Activated CD4-positive, CD25-positive, alpha-beta regulatory T cell treated with anti-CD3 and anti-CD28 coated beads, Interleukin-2, amount 50 U/mL, for 72 hours (primary cell): Measurements from ENCODE around the gene KCNIP3.
A peak's percentile ranks its signal among the peaks of the same experiment; 100 is the strongest.
"Not testable (repeated sequence)": the region's sequence is repeated elsewhere in the genome, so short reads cannot be mapped to it uniquely, and the experiment has no call there.

Experiments used
- DNase-seq: peaks from one replicate; pipeline ENCODE4 v3.0.0; 2021

KCNIP3 gene

GRCh38 chr2:95387358-95387757, 90.2 kb downstream of the KCNIP3 start:
- DNase-seq, result peak; percentile 1

- DNase-seq, result peak; percentile 23
These were observed 91.0 kb downstream of the KCNIP3 start for GRCh38 chr2:95388091-95388692.

- DNase-seq, result no peak
These were observed 91.7 kb downstream of the KCNIP3 start for GRCh38 chr2:95388856-95389244.

DNA sequence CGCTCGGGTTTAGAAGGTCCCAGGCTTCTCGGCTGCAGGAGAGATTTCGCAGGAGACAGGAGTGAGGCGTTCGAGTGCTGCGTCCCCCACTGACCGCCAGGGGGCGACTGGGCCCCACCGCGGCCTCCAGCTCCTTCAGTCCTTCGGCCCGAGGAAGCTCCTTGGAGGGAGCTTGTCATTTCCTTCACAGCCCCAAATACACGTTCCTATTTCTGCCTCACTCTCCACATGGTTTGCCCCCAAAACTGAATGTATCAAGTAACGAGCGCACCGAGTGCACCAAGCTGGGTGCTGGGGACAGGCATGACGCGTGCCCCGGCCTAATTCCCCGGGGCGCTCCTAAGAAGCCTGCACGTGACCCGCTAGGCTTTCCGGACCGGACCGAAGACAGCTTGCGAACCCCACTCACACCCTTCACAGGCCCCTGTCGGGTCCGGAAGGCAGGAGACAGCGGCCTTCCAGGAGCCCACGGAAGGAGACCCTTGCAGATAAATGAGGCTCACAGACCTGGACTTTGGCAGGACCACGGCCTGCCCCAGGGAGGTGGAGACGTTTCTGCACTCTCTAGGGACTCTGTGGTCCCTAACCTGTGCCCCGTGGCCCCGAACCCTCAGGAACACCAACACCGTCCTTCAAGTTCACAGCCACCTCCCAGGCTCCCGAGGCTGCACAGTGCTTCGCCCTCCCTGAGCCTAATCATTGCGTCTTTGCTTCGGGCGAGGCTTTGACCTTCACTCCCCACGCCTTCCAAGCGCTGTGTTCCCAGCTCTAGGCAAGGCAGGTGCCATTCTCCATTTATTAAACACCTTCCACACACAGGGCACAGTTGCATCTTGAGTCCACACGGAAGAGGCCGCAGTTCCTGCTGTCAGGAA, 92.3 kb downstream of the KCNIP3 start:
- peak; percentile 52 for DNase-seq

DNA sequence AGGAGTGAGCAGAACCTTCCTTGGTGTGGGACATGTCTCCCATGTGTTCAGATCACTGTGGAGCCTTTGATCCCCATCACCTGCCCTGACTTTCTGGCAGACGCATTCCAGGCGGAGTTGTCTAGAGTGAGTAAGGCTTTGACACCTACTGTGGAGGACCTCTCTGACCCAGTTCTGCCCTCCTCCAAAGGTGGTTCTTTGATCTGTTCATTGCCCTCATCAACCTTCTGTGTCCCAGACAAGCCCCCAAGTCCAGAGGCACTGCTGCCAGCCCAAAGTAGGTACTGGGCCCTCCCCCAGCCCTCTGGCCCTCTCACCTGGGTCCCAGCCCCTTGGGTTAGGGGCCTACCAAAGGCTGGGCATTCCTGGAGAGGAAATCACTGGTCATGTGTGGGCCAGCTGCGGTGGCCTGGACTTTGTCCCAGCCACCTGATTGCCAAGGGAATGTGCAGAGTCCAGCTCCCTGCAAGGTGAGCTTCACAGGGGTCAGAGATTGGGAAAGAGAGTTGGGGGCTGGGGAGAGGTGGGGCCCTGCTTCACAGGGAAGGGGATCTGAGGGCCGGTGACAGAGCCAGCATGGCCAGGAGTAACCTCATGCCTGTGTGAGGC, 93.2 kb downstream of the KCNIP3 start:
- DNase-seq, result peak; percentile 14

DNA sequence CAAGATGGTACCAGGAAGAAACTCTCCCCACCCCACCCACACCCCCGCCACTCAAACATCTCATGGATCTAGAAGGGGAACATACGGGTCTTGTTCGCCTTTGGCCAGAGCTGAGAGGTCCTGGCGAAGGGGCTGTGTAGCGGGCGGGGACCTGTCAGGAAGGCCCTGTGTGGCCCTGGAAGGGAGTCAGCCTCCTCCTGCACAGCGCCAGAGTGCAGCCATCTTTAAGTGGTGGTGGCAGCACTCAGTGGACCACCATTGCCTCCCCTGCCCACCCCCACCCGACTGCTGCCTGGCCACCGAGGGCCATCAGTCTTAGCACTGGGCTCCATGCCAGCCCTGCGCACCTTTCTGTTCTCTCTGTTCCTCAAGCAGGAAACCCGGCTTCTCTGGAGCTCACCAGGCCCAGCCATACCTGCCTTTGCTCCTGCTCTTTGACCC, 93.8 kb downstream of the KCNIP3 start:
- no peak for DNase-seq

GRCh38 chr2:95391641-95392310, 94.6 kb downstream of the KCNIP3 start:
- DNase-seq, result no peak

GRCh38 chr2:95392320-95392719, 95.2 kb downstream of the KCNIP3 start:
- DNase-seq, result no peak

DNA sequence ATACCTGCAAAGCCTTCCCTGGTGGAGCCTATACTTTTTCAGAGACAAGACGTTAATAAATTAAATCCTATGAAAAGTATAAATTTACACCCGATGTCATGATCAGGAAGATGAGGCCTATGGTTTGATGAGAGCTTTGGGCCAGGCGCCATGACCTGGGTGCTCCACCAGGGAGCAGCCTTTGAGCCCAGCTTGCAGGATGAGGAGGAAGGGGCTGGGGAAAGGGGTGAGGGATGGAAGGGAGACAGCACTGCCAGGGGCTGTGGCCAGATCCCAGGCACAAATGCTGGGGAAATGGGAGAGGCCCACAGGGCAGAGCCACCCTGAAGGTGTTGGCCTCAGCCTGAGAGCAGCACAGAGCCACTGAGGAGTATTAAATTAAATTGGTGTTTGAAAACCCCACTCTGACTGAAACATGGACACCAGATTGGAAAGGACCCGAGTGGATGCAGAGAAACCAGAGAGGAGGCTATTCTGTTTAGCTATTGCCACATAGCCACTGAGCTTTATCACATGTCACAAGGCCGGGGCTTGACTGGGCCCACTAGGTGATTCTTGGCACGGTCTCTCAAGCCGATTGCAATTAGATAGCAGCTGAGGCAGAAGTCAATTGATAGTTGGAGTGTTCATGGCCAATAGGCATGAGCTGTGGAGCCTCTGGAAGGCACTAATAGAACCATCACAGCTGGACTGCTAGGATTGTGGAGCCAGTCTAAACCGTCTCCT, 95.7 kb downstream of the KCNIP3 start:
- no peak for DNase-seq

DNA sequence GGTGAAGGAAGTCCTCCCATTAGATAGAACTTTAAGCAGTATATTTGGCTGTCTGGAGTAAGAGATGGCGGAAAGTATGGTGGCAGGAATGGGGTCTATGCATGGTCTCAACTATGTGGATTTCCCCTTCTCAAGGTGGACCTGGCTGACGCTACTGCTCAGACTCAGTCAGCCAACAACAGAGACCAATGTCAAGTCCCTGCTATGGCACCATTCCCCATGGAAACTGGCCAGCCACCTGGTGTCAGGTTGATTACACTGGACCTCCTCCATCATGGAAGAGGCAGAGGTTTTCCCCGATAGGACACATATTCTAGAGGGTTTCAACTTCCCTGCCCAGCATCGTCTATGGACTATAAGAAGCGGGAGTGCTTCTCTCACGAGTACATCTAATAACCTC, 96.8 kb downstream of the KCNIP3 start:
- no peak for DNase-seq

GRCh38 chr2:95399061-95399460, 101.9 kb downstream of the KCNIP3 start:
- DNase-seq, result no peak

DNA sequence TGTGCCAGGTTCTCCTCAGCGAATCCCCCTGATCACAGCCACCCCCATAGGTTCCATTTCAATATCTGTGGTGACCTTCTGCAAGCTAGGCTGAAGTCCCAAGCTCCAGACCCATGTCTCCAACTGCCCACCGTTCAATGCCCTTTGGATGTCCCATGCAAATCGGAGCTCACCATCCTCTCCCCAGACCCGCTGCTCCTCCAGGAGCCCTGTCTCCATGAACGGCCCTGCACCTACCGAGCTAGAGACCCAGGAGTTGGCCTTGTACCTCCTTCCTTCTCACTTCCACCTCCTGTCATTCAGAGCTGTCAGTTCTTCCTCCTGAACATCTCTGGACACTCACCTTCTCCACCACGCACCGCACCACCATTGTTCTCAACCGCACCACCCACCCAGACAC, 104.3 kb downstream of the KCNIP3 start:
- DNase-seq, result no peak

DNA sequence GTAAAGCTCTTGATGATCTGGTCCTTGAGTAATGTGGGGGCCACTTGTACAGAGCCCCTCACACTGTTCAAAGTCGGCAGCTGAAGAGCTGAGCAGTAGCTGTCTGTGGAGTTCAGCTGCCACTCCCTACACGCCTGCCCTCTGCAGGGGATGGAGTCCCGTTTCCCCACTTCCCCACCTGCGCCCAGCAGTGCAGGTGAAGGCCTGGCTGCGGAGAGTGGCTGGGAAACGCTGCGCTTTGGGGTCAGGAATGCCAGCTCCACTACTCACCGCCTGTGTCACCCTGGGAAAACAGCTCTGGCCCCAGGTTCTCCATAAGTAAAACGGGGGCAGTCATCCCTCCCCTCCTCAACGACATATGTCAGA, 104.8 kb downstream of the KCNIP3 start:
- not testable (repeated sequence) for DNase-seq

- peak; percentile 94 for DNase-seq
These were observed 105.4 kb downstream of the KCNIP3 start, which contains the start of gene FAHD2A for GRCh38 chr2:95402370-95403203. TSS of gene FAHD2A (plus strand) at chr2:95402708. CDS start at chr2:95405559, 2,851 bp downstream.

DNA sequence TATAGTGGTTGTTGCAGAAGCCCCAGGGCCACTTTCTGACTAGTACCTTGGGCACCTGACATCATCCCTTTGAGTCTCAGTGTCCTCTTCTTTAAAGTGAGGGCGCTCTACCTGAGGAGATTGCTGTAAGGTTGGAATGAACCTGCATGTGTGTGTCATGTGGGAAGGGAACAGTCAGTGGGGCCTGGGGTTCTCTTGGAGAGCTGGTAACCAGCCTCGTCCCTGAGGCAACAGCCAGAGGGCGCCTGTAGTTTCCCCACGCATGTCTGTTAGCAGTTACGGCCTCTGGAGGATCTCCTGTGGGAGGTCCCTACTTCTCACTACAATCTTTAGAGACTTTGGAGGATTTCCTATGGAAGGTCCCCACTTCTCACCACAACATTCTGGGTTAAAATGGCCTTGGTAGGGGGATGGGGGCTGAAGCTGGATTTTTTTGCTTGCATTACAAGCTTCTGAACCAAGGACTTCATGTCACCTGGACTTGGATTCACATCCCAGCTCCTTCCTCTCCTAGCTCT, 106.1 kb downstream of the KCNIP3 start:
- not testable (repeated sequence) for DNase-seq

DNA sequence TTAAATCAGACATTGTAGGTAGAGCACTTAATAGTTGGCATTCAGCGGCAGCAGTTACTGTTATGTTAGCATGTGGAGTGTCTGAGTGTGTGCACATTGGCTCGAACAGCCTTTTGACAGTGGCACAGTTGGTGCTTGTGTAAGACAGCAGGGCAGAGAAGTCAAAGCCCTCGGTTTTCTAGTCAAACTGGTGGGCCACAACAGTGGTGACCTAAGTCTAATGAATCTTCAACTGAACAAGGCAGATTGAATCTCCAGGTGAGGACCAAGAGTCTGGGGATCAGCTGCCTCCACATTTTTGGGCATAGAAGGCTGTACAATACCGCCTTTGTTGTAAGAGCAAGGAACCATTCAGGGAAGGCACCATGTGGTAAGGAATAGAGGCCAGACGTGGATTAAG, 106.7 kb downstream of the KCNIP3 start:
- not testable (repeated sequence) for DNase-seq

GRCh38 chr2:95404676-95405075, 107.5 kb downstream of the KCNIP3 start:
- DNase-seq, result not testable (repeated sequence)

DNA sequence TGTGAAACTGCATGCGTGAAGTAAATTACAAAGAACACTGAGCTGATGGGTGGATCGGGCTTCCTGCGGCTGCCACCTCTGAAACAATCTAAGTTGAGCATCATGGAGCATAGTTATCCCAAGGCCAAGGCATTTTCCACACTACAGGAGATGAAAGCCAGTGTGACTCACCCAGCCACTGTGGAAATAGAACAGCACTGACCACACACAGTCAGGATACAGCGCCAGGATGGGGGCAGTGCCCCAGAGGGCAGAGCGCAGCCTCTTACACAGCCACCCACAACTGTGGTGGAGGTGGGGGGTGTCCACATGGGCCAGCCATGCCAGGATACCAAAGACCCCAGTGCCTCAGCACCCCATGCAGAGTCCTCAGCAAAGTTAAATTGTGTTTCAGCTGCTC, 114.1 kb downstream of the KCNIP3 start:
- not testable (repeated sequence) for DNase-seq

DNA sequence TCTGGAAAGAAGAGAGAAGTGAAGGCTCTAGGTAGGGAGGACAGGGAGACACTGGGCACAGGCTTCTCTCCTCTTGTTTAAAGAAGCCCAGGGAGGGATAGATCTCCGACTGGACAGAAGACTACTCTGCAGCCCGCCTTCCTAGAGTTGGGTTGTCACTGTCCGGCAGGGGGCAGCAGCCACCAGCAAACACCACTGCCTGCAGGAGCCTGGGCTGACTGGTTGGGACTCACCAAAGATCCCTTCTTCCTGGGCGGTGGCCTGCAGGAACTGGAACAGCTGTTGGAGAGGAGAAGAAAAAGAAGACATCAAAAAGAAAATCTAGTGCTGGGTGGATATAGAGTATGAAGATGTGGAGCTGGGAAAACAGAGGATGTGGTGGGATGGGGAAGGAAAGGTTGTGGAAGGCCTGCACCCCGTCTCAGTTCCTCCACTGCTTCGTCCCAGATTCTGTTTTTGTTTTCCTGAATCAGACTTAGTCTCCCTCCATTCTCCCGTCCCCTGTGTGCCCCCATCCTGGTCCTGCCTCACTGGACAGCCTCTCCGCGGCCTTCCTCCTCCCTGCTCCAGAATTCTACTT, 117.0 kb downstream of the KCNIP3 start:
- peak; percentile 69 for DNase-seq

DNA sequence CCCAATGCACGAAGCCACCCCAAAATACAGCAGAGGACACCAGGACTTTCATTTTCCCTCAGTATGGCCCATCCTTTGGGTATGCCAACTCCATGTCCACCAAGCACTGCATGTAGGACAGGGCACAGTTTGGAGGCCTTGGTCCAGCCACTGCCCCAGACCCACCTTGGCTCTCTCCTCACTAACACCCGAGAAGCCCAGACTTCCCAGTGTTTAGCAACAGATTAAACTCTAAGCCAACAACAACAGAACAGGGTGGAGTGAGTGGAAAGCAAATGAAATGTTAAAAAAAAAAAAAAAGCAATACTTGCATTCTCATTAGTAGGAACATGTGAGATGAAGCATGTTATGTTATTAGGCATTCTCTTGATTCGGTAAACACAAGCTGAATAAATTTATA, 118.0 kb downstream of the KCNIP3 start:
- not testable (repeated sequence) for DNase-seq

DNA sequence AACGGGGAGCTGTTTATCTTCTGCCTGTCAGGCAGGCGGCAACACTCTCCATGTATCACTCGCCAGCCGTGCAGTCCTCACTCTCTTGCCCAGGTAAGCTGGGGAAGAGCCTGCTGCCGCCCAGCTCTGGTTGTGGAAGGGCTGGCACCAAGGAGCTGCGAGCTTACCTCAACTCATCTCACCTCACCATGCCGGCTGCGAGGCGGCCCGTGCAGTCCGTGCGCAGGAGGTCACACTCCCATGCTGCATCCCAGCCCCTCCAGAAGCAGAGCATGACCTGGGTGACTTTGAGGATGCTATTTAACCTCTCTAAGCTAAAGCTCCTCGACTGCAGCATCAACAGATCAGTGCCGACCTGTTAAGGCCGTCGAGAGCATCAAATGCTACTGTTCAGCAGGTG, 118.4 kb downstream of the KCNIP3 start:
- DNase-seq, result not testable (repeated sequence)
